Mucosa of rectum (tissue), 2 donors: ENCODE data around the gene CAPN10.

ENCODE experiments used
- H3K27ac ChIP-seq, 2 donors: one replicate each; pipeline ENCODE4 v1.7.0; 2013; ENCODE audit warnings: inconsistent platforms in 2 of 2, low read depth in 2 of 2, low read length in 2 of 2
- H3K27me3 ChIP-seq, 2 donors: one replicate each; pipeline ENCODE4 v1.7.0; 2013; ENCODE audit warnings: low read length in 2 of 2; ENCODE audit not compliant: control insufficient read depth in 2 of 2, insufficient read depth in 2 of 2
- H3K36me3 ChIP-seq, 2 donors: one replicate each; pipeline ENCODE4 v1.7.0; 2013; ENCODE audit warnings: low read length in 2 of 2; ENCODE audit not compliant: control insufficient read depth in 2 of 2, insufficient read depth in 2 of 2
- H3K4me1 ChIP-seq, 2 donors: one replicate each; pipeline ENCODE4 v1.7.0; 2013; ENCODE audit warnings: low read length in 2 of 2, mild to moderate bottlenecking in 1 of 2; ENCODE audit not compliant: control insufficient read depth in 2 of 2, insufficient read depth in 2 of 2
- H3K4me3 ChIP-seq, 2 donors: one replicate each; pipeline ENCODE4 v1.7.0; 2013; ENCODE audit warnings: low read length in 2 of 2
- H3K9ac ChIP-seq, 2 donors: one replicate each; pipeline ENCODE4 v1.7.0; 2013; ENCODE audit warnings: low read length in 2 of 2, low read depth in 1 of 2, mild to moderate bottlenecking in 1 of 2
- H3K9me3 ChIP-seq, 2 donors: one replicate each; pipeline ENCODE4 v1.7.0; 2013; ENCODE audit warnings: low read length in 2 of 2; ENCODE audit not compliant: control insufficient read depth in 2 of 2
- donor health status: healthy.
- donor health status: Normal muscosa, but diverticular disease.

CAPN10 gene

DNA sequence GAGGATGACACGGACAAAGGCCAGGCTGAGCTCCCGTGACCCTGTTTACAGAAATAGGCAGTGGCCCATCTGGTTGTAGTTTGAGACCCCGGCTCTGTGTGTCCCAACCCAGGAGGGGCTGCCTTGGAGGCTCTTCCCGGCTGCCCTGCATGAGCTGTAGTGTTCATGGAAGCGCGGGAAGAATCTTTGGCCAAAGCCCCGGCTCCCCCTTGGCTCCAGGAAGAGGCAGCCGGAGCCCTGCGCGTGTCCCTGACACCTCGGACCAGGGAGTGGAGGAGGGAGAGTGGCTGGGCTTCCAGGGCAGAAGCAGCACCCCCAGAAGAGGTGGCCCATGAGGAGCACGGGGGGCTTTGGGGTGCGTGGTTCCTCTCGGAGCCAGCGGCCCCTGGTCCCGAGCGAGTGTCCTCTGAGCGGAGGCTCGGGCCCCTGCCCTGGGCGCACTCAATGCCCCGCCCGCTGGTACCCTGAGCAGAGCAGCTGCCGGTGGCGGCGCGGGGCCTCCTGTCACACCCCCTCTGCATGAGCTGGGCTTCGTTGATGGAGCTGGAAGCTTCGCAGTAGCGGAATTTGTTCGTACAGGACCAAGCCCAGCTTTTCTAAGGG lies 60.5 kb downstream of the CAPN10 start:
- Histone ChIP-seq H3K4me3 (no peak overlapping the region), H3K36me3 (no peaks in the 10 kb centered on the region), H3K4me1 (no peaks in the 10 kb centered on the region), H3K27me3 (peaks cover 4 to 12% of the 10 kb centered on the region in 2 donors), H3K9ac (no peak overlapping the region), H3K9me3 (no peaks in the 10 kb centered on the region), H3K27ac (no peak overlapping the region)

DNA sequence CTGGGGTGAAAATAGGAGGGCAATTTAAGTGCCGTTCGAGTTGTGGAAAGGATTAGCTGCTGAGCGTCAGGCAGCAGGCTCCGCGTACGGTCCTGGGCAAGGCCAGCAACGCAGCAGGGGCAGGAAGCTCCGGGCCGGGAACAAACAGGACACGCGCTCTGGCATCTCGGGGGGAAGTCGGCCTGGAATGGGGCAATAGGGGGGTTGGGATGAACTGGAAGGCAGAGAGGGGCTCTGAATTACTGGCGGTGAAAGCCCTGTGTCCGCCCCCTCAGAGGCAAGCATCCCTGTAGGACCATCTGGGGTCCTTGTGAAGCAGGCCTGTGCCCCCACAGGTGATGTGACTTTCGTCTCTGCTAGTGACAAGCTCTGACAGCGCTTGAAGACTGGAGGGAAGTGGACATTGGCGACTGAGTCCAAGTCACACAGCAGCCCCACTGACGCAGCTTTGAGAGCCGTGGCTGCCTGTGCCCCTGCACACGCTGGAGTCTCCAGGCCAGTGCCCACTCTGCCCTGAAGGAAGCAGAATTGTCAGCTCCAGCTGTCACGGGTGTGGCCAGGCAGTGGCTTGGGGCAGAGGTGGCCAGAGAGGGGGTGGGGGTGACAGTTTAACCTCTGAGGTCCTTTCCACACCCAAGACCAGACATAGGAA lies 61.1 kb downstream of the CAPN10 start:
- no peak overlapping the region for H3K27ac ChIP-seq
- H3K9me3 ChIP-seq, result no peaks in the 10 kb centered on the region
- H3K36me3 ChIP-seq, result no peaks in the 10 kb centered on the region
- no peak overlapping the region for H3K9ac ChIP-seq
- peaks cover 7 to 12% of the 10 kb centered on the region in 2 donors for H3K27me3 ChIP-seq
- H3K4me3 ChIP-seq, result no peak overlapping the region
- no peaks in the 10 kb centered on the region for H3K4me1 ChIP-seq

- no peaks in the 10 kb centered on the region for H3K9me3 ChIP-seq
- peaks cover 7 to 12% of the 10 kb centered on the region in 2 donors for H3K27me3 ChIP-seq
- H3K4me1 ChIP-seq, result no peaks in the 10 kb centered on the region
- H3K27ac ChIP-seq, result no peak overlapping the region
- H3K36me3 ChIP-seq, result no peaks in the 10 kb centered on the region
- no peak overlapping the region for H3K9ac ChIP-seq
- no peak overlapping the region for H3K4me3 ChIP-seq
Measured at GRCh38 chr2:240648155-240648649, 61.7 kb downstream of the CAPN10 start.
